Measurements from ENCODE around the gene CPB1.

CPB1 gene

DNA sequence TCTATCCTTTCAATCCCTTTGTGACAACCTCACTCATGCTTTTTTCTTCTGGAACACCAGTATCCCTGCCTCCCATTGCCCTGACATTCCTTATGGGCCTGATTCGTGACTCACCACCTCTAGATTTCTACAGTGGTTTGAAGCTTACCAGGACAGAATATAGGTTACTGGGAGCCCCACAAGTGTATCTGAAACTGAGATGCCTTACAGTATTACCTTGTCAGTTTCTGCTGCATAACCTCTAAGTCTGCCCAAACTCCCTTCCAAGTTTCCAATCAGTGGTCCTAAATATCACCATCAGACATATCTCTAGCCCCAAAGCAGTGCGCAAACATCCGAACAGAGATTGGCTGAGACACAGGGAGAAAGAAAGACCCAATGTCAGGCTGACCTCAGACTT, 5.6 kb downstream of the CPB1 start:
- no peak for DNase-seq (ENCODE audit: low read depth)

DNA sequence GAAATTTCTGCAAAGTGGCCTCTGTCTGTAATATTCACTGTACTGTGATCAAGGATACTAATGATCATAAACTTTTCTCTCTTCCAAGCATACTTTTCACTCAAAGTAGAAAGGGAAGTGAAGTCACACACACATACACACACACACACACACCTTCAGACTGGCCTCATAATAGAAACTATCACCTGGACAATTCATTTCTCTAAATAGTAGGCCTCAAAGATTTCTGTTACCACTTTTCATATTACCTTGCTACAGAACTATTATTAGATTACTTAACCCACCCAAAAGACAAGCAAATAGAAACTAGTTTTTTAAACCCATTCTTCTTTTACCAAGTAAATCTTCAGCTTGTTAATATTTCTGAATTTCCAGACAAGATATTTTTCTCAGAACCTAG, 12.2 kb downstream of the CPB1 start:
- no peak for DNase-seq (ENCODE audit: low read depth)

DNA sequence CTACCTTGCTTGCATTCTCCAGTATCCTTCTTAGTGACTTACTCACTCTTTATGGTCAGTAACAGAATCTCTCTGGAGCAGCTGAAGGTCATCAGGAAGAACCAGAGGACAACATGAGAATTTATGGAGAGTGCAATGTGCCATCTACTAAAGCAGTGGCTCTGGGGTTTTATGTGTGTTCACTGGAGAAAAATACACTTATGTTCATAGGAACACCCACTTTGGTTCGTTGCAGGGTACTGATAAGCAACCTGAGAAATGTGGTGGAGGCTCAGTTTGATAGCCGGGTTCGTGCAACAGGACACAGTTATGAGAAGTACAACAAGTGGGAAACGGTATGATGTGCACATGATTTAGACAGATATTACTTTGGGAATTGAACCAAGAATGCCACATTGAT, 12.8 kb downstream of the CPB1 start:
- no peak for DNase-seq (ENCODE audit: low read depth)

DNA sequence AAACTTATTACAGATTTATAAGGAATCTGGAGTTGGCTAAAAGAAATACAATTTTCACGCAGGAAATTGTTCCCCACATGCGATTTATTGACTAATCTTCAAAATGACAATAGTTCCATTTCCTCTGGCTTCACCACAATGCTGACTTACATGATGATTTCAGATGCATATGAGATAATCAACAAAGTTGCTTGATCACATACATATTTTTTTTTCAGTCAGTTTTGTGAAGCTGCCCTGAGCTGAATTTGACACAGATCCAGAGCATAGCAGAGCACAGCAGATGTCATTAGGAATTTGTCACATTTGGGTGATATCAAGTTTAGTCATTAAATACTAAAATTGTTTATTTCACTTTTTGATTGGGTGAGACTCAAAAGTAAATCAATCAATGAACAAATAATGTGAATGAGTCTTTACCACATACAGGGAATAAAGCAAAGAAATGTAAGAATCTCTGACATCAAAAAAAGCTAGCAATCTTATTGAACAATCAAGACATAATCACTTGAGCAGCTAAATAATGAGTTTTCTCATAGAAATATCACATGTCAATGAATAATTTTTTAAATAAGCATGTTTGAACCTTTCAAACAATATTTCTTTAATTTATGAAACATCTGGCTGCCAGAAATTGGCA, 18.3 kb downstream of the CPB1 start:
- DNase-seq (ENCODE audit: low read depth) = no peak

DNA sequence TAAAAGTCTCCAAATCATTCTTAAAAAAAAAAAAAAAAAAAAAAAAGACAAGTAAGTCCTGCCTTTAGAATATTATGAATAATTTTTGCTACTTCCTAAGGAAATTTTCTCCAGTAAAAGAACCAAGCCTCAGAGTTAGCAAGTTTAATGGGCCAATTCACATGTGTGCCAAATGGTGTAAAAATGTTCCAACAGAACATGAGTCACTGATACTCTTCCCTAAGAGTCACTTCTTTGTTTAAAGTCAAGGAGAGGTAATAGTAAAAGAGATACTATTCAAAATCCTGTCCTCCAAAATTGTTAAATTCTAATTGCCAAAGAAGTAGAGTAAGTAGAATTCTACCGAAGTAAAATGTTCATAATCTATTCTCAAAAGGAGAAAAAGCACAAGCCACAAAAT, 19.7 kb downstream of the CPB1 start:
- no peak for DNase-seq (ENCODE audit: low read depth)

DNA sequence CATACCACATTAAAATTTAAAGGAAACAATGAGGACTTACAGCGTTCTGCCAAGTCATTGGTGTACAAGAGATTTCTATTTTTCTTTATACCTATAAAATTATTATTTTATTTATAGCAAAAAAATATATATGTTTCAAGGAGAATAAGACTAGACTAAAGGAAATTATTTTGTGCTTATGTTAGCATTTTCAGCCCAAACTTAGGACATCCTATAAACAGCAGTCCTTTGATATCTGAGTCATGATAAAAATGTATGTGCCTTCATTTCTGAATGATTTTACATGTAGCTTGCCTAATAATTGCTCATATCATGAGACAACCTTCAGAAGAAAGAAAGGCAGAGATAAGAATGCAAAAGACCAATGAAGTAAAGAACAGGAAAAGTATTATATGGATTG, 20.8 kb downstream of the CPB1 start:
- DNase-seq (ENCODE audit: low read depth) = no peak

DNA sequence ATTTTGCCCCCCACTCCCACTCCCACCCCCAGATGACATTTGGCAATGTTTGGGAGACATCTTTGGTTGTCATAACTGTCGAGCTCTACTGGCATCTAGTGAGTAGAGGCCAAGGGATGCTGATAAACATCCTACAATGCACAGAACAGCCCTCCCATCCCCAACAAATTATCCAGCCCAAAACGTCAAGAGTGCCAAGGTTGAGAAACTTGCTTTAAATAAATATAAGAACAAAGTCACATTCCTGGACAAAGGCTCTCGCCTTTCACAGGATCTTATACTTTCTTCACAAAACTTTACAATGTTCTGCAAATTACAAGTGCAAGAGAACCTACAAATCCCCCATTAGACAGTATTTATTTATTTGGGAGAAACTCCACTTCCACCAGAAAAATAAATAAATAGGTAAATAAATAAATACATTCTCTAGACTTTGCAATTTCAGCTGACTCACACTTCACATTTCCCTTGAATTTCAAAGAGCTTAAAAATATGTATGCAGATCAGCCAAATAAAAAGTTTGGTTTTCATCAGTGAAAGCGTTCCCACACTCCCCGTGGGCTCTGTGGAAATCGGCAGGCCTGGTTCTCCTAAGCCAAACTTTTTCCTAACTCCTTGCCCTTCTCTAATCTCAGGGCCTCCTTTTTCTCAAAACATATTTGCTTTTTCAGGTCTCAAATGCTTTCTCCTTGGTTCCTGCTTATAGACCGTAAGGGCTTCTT, 24.8 kb downstream of the CPB1 start:
- DNase-seq (ENCODE audit: low read depth) = no peak

DNA sequence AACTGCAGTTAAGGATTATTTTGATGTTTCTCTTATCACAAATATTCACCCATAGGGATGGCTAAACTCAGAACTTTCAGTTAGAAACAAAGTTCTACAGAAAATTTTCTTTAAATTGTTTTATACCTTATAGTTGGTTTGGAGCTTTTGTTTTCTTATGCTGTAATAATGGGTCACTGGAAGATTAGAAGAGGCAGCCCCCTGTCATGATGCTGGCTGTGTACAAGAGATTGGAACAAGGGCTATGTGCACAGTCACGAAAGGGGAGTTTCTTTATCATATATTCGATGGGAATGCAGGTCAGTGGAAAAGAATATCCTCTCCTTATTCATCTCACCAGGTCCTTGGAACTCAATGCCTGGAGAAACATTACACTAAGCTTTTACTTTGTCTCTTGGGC, 25.5 kb downstream of the CPB1 start:
- no peak for DNase-seq (ENCODE audit: low read depth)

DNA sequence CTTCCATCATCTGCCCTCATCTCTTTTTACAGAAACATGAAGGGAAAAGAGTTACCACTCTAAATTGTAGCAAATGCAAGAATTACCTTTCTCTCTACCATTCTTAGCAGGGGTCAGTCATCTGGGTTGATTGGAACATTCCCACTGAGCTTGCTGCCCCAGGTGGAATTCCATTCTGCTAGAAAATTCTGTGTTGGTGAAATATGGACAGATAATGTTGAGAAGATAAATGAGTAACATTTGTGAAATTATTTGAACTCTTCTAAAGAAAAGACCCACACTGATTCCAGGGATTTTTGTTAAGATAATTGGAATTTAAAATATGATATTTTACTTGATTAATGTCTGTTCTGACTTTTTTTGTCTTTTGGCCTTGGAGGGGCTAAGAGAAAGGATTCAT, 26.4 kb downstream of the CPB1 start:
- no peak for DNase-seq (ENCODE audit: low read depth)

DNA sequence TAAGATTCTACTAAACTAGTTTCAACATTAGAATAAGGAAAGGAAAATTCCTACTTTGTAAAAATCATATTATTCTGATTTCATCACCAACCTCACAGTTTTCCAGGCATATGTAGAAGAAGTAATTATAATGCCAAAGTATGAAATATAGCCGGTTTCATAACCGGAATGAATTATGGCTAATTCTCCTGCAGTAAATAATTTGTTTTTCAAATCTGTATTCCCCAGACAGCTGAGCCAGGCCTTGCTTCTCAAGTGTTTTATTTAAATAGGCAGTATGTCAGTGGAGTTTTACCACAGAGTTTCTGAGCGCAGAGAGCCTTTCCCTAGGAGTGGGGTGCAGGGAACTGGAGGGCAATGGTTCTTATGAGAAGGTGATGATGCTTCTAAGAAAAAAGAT, 28.8 kb downstream of the CPB1 start:
- no peak for DNase-seq (ENCODE audit: low read depth)

DNA sequence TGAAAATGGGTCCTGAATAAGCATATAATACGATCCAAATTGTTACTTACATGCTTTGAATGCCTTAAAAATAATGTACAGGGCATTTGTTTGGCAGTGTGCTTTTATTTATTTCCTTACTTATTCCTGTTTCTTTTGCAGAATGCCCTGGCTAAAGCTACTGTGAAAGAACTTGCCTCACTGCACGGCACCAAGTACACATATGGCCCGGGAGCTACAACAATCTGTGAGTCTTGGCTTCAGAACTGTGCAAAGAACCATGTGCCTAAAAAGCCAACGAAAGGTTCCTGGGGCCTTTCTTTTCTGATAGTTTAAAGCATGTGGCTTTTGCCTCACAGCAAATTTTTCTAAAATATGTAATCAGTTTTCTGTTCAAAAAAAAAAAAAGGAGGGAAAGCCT, 29.7 kb downstream of the CPB1 start:
- no peak for DNase-seq (ENCODE audit: low read depth)

DNA sequence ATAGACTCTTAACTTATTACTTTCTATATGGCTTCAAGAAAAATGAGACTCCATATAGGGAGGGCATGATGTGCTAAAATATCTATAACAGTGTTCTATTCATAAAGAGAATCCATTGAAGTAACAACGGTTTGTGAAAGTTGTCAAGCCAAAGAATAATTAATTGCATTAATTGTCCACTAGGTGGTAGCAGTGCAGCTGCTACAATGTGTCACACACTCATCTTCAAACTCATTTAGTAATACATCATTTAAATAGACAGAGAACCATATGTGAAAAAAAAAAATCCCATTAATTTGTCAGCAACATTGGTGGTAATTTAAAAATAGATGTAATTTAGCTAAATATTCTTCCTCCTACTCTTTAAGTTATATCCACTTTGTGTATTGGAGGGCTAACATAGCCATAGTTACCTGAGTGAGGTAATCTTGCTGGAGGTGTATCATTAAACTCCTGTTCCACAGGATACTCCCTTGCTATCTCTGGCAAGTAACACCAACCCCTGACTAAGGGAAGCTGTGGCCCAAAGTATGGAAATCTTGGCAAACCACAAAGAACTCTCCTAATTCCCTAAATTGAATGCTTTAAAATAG, 33.8 kb downstream of the CPB1 start:
- no peak for DNase-seq (ENCODE audit: low read depth)

DNA sequence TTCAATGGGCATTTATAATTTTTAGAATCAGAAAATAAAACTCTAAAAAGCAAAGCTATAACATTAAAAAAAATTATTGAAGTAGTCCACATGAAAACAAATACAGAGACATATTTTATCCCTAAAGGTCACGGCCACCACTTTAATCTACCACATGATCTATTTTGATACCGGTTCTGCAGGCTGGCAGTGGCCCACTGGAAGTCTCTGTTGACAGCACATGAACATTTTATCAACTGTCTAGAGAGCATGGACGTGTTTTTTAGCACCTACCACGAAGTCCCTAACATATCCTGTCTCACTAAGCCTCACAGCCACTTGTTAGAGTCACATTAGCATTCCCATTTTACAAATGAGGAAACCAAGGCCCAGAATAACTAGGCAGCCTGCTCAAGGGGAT, 35.7 kb downstream of the CPB1 start:
- DNase-seq (ENCODE audit: low read depth) = no peak

DNA sequence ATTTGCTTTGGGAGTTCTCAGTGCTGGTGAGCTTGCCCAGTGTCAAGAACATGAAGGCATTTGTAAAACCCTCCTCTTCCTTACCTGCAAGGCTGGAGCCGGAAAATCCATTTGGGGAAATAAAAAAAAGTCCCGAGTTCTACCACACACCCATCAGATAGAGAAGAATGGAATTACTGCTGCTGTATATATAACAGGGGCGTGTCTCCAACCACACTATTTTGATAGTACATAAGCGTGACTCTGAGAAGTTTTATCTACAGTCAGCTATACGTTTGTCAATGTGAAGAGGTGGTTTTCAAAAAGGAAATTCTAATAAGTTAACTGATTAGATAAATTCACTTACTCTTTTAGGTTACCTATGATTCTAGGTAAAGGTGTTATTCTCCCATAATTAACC, 36.2 kb downstream of the CPB1 start:
- no peak for DNase-seq (ENCODE audit: low read depth)

DNA sequence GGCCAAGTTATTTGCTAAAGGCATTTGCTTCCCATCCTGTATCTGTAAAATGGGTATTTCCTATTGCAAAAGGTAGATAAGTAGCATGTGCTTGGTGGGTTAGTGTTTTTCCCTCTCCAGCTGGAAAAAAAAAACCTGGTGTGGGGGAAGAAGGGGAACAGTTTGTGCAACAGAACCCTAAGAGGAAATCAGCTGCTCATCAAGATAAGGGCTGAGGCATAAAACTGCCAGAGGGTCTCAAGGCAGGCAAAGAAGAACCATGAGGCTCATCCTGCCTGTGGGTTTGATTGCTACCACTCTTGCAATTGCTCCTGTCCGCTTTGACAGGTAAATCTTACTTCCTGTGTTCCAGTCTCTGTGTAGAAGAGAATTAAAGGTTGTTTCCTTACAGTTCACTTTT, 37.4 kb downstream of the CPB1 start, which contains the start of gene CPA3:
Gene CPA3, plus strand, starts transcription at position 248 of the 400 bp plus-strand sequence. Its CDS starts 12 bp downstream, at position 260.
- DNase-seq (ENCODE audit: low read depth) = no peak

DNA sequence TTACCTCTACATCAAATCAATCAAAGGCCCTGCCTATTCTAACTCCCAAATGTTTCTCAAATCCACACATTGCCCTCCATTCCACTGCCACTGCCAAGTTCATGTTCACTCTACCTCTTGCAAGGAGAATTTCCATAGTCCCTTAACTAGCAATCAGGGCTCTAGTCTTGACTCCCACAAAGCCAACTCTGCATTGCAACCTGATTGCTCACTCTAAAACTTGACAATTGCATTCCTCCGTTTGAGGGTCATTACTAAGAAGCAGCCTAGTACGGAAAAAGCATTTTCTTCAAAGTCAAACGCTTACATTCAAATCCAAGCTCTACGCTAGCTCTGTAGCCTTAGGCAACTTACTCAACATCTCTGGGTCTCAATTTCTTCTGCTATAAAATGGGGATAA, 38.6 kb downstream of the CPB1 start:
- no peak for DNase-seq (ENCODE audit: low read depth)

DNA sequence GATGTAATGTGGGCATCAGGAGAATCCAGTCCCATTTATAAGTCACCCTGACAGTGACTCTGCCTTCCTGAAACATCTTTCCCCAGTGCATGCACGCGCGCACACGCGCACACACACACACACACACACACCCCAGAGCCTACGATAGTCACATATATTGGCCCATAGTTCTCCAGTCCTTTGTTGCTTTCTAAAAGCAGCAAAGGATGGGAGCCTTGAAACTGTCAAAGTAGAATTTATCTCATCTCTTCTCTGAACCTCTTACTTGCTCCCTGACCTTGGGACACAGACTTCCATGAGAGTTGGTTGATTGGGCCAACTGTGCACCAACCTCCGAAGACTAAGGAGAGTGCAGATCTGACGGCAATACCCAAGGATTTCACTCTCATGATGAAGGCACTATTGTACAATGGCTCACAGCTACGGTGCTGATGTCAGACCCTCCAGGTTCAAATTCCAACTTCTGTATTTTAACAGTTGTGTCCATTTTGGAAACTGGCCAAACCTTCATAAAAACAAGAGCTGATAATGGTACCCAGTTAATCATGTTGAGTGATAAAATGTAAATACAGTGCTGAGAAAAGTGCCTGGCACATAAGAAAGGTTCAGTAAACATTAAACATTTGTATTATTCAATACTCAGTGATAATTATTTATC, 45.8 kb downstream of the CPB1 start:
- no peak for DNase-seq (ENCODE audit: low read depth)

DNA sequence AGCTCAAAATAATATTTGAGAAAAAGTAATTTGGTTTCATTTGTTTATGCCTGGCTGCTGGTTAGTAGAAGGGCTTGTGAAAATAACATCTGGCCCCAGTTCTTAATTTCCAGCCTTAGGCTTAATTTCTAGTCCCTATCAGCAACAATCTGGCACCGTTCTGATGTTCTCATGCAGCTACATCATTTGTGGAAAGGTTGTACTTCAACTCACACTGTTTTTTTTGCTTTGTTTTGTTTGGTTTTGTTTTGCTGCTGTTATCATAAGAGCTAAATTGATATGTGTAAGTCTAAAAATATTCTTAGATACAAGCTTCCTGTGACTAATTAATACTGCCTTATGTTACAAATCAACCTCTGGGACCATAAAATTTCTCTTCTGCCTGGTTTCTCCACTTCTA, 46.4 kb downstream of the CPB1 start:
- no peak for DNase-seq (ENCODE audit: low read depth)

DNA sequence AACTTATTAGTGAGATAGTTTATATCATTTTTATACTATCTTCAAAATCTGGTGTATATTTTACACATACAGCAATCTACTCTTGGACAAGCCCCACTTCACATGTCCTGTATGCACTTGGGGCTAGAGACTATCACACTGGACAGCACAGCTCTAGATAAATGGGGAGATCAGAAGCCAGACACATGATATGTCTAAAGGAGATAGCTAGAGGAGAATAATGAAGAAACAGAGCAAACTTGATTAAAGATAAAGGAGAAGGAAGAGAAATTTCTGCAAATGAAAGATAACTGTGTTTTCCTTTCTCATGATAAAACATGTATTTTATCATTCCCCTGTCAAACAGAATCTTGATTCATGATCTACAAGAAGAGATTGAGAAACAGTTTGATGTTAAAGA, 50.5 kb downstream of the CPB1 start:
- DNase-seq (ENCODE audit: low read depth) = no peak

DNA sequence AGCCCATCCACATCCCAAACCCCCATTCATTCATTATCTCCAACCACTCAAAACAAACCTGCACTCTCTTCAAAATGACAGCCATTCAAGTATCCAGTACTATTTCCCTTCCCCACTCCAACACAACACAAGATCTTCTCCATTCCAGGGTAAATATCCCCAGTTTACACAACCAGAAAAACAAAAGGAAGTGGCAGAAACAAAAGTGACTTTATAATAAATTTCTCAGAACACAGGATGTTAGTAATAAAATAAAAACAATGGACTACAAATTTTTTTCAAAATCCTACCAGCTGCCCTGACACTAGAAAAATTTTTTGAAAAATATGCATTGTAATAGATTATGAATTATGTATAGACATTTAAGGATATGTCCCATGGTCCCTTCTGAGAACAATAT, 51.6 kb downstream of the CPB1 start:
- no peak for DNase-seq (ENCODE audit: low read depth)

DNA sequence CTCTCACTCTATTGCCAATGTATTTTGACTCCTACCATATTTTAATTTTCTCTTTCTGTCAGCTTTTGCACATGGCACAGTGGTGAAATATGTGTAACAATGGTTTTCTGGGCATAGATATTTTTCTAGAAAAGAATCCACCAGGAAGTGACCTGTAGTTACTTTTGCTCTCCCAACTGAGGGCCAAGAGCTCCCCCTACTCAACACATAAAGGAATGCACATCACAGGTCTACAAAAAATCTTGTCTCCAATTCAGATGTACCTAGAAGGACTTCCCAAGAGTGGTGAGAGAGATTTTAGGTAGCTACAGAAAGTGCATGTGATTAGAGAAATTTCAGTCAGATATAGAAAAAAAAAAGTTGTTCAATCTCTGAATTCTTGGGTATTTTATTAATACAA, 53.1 kb downstream of the CPB1 start:
- DNase-seq (ENCODE audit: low read depth) = no peak

DNA sequence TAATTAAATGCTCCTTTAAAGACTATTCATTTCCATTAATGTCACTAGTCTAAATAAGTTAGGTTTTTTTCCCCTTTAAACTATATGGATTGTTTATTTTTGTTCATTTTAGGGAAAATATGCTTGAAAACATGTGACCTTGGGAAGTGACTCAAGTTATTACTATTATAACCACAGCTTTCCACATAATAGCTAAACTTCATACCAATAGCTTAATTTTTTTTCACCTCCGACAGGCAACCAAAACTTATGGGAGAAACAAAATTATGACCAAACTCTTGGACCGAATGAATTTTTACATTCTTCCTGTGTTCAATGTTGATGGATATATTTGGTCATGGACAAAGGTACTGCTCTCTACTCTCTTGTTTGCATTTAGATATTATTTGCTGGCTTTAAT, 53.7 kb downstream of the CPB1 start:
- DNase-seq (ENCODE audit: low read depth) = no peak

DNA sequence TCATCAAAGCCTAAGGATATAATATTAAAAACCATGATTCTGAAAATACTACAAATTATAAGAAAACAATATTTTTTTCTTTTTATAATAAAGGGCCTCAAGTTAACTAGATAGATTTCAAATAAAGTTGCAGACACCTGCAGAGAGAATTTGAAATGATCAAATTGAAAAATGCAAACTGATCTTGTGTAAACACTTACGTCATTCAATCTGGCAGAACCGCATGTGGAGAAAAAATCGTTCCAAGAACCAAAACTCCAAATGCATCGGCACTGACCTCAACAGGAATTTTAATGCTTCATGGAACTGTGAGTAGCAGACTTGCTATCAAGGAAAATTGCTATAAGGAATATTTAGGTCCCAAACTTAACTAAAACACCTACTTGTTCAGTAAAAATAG, 54.7 kb downstream of the CPB1 start:
- DNase-seq (ENCODE audit: low read depth) = no peak

All from activated T-helper 9 cell treated with anti-CD3 and anti-CD28 coated beads, Interleukin-2, amount 50 U/mL, for 16 hours (primary cell).